Iris pigment epithelial cell (primary cell): ENCODE results near the gene ZNF385C.
A peak's percentile ranks its signal among the peaks of the same experiment; 100 is the strongest.

ENCODE experiments used
- DNase-seq: peaks from one replicate; pipeline ENCODE4 v3.0.0-alpha.2; 2011; ENCODE audit warnings: low read depth

The ZNF385C gene

DNA sequence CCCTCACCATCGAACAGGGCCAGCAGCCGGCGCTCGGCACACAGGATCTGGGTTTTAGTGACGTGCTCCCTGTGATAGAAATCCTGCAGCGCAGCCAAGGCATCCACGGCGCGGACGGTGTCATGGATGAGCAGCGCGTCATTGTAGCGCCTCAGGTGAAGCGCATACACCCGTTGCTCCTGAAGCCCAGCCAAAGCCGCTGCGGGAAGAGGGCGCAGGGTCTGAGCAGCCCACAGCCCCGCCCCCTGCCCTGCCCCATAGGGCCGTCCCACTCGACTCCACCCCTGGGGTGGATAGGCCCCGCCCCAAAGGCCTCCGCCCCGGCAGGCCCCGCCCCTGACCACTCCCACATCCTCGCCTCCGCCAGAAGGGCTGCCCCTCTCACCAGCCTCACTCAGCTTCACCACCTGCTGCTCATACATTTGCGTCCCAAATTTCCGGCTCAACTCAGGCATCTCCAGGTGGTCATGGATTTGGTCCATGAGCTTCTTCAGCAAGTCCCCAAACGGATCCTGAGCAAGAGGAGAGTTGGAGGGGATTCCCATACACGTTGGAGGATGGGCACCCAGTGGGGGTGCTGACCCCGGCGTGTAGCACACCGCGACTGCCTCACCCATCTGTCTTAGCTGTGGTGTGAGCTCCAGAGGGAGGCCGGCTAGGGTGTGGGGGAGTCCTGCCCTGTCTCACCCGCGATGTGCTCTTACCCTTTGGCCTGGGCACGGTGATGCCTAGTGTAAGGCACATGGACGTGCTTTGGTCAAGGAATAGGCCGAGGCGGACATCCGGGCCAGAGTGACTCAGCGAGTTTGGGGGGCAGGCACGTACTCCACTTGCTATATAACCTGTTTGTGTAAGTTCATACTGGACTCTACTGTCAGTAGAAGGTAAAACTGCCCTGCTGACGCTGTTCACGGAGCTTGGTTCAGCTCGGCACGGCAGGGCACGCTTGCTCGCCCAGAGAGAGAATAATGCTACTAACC is 9.6 kb upstream of the ZNF385C start:
- DNase-seq = peak; percentile 57

DNA sequence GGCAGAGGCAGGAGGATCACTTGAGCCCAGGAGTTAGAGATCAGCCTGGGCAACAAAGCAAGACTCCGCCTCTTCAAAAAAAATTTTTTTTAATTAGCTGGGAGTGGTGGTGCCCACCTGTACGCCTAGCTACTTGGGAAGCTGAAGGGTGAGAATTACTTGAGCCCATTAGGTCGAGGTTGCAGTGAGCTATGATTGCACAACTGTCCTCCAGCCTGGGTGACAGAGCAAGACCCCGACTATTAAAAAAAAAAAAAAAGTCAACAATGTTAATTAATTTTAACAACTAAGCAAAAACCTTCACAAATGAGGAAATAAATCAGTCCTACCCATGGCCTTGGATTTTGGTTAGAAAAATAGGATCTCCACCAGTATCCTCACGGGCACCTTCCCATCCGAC is 8.9 kb upstream of the ZNF385C start:
- DNase-seq = no peak

DNA sequence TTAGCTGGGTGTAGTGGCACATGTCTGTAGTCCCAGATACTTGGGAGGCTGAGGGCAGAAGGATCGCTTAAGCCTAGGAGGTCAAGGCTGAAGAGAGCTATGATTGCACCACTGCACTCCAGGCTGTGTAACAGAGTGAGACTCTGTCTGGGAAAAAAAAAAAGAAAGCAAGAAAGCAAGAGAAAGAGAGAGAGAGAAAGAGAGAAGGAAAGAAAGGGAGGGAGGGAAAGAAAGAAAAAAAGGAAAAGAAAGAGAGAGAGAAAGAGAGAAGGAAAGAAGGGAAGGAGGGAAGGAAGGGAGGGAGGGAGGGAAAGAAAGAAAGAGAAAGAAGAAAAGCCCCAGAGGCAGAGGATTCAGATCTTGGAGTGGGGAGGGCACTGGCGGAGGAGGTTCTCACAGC is 7.7 kb upstream of the ZNF385C start:
- DNase-seq = no peak

DNA sequence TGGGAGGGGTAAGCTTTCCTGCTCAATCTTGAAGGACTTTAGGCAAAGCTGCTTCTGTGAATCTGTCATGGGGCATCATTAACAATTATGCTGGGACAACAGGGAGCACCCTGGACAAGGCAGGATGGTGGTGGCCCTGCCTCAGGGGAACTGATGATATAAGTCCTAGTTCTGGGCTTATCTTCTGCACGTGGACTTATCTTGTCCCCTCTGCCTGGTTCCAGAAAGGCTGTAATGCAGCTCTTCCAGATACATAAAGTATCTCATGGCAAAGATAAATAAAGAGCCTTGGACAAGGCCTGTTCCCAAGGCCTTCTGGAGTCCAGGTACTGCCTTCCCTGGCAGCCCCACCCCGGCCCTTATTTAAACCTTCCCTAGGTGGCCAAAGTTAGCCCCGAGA is 6.0 kb upstream of the ZNF385C start:
- DNase-seq = no peak

DNA sequence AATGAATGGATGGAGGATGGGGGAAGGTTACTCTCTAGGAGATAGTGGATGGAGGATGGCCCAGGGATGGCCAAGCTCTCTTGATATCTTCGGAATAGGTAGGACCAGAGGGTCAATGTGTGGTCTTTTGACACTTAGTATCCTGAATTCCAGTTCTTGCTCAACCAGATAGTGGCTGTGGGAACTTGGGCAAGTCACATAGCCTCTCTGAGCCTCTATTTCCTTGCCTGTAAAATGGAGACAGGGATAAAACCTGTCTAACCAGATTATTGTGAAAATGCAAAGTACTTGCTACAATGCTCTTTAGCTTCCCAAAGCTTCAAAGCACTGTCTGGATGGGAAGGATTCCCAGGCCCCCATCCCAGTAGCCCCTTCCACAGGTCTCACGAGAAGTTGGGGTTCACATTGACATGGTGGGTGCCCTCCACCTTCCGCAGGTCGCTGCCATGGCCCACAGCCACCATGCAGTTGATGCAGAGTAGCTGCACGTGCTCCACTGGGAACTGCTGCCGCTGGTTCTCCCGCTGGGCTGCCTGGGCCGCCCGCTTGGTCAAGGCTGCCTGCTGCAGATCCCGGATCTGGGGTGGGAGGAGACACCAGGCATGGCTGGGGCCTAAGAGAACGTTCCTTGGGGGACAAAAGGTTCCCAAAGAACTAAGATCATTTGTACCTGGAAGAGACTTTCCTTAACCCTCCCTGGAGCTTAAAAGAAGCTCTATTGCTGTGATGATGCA is 5.1 kb upstream of the ZNF385C start:
- no peak for DNase-seq

DNA sequence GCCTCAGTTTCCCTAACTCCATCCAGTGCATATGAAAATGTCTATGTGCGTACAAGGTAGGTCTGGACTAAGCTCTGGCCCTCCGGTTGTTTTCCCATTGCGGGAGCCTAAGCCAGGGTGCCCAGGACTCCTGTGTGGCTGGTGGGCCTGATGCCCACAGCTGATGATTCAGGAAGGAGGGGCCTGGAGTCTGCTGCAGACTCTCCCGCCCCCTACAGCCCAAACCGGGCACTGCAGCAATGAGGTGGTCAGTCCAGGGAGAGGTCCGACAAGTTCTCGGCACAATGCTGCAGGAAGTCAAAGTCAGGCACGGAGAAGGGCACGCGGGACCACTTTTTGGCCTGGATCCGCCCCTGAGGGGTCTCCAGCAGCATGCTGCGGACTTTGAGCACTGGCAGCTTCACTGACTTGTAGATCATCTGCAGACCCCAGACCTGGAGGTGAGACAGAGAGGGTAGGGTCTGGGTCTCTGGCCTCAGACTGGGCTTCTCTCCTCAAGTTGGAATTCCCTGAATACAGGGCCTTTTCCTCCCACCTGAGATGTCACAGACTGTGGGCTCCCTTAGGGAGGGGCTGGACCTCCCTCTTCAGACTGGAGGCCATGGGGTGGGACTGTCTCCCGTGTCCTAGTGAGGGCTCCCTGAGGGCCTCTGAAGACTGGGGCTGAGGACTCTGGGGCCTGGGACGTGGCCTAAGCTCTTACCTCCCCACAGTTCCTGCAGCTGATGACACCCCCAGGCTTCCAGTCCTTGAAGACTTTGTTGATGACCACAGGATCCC is 3.4 kb upstream of the ZNF385C start:
- peak; percentile 57 for DNase-seq

DNA sequence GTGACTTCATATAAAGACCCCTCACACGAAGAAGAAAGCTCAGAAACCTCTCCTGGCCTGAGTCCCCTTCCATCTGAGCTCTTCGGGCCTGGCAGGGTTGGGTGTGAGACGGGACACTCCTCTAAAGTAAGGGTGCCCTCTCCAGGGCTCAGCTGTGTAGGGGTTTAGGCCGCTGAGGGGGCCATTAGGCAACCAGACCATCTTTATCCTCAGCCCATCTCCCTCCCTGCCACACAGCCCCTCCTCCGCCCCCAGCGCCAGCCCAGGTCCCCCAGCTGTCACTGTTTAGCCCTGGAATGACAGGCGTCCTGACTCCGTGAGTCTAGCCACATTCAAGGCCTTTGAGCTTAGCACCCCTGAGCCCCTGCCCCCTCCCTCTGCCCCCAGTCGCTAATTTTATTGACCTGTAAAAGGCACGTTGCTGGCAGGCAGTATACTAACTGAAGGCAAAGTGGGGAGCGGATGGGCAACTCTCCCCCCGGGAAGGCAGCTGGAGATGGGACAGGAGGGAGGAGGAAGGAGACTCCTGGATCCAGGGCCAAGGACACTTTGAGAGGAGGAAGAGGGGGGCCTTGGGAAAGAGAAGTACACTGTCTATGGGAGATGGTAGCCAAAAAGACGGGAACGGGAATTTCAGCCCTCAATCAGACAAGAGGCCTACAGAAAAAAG is 592 bp upstream of the ZNF385C start:
- no peak for DNase-seq

DNA sequence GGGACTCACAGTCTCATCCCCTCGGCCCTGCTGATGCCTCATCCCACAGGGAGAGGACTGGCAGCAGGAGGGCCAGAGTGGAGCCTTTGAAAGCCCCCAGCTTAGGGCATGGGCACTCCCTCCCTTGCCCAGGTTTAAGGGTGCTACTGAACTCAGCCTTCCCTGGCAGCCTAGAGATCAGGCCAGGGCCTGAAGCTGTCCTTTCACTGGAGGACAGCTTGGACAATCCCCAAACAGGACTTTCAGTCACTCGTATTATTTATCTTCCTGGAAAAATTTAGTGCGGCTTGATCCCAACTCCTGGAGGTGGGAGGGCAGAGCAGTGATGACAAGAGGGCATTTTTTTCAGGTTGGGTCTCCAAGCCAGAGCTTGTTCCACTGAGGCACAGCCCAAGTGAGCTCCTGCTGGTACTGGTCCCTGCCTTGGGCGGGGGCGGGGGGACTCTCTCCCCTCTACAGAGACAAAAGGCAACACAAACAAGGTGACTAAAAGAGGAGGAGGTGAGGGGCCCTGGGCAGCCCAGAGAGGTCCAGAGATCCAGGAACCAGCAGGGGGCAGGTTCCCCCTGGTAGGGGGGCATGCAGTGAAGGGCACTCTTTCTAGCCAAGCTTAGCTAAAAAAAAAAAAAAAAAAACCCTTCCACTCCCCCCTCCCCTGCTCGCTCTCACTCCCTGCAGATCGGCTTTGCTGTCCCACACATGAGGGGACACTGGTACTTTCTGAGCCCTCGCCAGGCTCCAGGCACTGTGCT is 1.7 kb downstream of the ZNF385C start:
- DNase-seq = no peak

DNA sequence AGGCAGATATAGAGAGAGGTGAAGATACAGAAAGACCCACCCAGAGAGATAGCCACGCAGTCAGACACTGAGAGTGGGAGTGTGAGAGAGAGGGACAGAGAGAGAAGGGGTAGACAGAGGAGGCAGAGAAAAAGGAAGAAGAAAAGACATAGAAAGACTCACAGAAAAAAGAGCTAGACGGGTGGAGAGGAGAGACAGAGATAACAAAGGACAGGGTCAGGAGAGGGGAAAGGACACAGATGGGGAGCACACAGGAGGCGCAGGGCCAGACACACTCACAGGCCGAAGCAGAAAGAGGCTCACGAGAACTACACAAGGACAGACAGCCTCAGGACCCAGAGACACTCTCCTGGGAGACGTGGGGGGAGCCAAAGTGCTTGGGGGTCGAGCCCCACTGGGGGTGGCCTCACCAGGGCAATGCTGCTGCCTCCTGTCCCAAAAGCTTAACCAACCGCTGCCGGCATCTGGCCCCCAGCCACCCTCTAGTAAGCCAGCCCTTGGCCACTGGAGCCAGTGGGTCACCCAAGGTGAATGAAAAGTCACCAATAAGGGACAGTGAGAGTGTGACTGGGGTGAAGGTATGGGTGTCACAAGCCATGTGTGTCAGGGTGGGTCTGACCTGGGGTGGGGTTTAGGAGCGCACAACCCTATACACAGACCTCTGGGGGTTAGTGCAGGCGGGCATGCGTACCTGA is 3.8 kb downstream of the ZNF385C start:
- DNase-seq = no peak

DNA sequence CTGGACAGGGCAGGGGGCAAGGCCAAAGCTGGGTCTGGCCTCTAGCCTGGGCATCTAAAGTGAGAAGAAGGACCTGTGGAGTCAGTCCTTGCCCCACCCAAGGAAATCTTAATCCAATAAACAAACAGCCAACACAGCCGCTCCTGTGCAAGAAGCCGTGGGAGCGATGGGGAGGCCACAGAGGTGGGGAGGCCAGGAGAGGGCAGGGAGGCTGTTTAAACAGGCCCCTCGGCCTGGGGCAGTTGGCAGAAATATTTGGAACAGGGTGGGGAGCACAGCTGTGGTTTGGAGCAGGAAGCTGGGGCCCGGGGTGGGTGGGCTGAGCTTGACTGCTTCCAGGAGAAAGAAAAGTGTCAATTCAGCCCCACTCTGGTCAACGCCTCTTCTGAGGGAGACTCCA is 5.3 kb downstream of the ZNF385C start:
- no peak for DNase-seq

DNA sequence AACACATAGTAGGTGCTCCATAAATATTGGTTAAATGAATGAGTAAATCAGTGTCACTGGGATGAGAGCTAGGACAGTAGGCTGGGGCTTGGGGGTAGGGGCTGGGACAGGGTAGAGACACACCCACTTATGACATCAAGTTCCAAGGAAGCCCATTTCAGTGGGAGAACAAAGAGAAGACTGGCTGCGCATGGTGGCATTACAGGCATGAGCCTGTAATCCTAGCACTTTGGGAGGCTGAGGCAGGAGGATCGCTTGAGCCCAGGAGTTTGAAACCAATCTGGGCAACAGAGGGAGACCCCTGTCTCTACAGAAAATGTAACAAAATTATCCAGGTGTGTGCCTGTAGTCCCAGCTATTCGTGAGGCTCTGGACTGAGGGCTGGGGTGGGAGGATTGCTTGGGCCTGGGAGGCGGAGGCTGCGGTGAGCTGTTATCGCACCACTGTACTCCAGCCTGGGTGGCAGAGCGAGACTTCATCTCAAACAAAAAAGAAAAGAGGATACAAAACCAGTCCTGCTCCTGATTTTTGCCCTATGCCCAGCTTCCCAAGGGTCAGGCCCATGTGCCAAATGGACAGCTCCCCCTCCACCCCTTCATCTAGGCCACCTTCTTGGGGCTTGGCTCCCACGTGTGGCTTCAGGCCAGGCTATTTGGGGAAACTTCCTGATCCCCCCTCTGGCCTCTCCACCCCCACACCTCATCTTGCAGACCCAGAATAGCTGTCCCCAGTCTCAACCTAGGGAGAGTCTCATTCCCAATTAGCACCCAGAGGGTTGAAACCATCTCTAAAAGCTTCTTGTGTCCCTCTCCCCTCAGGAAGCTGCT is 7.1 kb downstream of the ZNF385C start:
- no peak for DNase-seq

DNA sequence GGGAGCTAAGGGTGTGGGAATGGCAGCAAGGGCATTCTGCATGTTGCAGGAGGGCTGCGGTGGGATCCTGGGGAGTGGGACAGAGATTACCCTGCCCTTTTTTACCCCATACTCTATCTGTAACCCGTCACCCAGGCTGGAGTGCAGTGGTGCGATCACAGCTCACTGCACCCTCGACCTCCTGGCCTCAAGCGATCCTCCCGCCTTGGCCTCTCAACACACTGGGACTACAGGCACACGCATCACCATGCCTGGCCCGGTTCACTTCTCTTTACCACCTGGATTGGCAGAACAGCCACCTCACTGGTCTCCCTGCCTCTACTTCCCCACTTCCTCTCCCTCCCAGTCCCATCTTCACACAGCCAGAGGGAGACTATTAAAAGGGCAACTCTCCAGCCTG is 9.5 kb downstream of the ZNF385C start:
- DNase-seq = no peak

DNA sequence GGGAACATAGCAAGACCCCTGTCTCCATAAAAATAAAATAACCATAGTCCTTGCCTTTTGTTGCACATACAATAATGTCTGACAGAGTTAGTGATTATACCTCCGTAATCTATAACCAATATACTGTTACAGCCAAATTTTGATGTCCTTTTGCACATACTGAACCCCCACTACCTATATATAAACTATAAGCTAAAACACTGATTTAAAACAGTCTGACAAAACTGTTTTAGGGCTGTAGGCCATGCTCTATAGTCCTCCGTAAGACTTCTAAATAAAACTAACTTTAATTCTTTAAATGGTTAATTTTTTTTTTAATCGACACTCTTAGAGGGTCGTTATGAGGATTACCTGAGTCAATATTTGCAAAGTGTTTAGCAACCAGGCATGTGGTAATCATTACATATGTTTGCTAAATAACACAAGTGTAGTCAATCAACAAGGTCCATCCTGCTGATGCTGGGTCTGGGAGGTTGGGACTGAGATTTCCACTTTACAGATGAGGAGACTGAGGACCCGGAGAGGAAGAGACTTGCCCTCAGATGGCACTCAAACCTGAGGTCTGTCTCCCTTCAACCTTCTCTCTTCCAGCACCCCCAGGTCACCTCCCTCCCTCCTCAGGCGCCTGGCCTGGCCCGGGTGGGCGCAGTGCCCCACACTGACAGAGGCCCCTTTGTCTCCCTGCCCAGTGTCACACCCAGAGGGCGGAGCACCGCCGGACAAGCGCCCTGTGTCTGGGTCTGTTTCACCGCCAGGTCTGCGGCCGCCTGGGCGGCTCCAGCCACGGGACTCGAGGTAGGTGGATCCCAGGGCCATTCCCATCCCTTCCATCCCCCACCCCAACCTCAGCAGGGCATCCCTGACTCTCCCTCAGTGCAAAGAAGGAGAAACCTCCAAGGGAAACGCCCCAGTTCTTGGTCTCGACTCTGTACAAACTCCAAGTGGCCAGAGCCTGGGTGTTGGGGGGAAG is 10.3 kb downstream of the ZNF385C start:
- no peak for DNase-seq

DNA sequence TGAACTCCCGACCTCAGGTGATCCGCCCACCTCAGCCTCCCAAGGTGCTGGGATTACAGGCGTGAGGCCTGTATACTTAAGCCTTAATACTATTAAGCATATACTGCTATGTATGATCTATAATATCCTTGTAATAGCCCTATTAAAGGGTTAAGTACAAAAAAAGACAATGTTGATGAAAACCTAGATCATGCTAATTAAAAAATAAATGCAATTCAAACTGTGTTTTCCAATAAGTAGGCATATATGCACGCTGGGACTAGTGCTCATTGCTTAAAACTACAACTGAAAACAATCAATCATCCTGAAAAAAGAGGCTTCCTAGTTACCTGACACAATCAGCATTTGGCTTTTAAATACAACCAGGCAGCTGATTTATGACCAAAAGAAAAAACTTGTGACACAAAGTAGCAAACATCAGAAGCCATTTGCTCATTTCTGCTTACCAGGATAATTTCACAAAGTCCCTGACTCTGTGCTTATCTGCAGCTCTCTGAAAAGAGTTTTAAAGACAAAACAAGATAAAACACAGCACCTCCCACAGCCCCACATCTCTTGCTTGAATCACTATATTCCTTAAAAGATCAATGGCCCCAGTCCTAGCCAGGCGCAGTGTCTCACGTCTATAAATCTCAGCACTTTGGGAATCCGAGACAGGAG is 11.1 kb downstream of the ZNF385C start:
- no peak for DNase-seq

DNA sequence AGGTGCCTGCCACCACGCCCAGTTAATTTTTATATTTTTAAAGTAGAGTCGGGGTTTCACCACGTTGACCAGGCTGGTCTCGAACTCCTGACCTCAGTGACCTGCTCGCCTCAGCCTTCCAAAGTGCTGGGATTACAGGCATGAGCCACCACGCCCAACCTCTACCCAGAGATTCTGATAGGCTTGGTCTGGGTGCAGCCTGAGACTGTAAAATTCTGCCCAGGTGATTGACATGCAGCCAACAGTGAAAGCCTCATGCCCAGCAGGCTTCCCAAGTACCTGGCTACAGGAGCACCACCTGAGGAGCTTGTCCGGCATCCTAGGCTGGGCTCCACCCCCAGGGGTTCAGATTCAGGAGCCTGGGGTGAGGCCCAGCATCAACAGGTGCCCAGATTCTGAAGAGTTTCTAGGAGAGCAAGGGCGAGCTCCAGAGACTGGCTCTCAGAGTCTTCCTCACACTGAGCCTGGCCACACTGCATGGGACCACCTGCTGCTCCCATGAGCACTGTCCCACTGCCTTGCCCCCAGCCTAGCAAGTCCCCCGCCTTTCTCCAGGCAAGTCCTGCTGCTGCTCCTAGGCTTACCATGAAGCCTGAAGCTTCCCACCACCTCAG is 16.6 kb downstream of the ZNF385C start:
- no peak for DNase-seq

DNA sequence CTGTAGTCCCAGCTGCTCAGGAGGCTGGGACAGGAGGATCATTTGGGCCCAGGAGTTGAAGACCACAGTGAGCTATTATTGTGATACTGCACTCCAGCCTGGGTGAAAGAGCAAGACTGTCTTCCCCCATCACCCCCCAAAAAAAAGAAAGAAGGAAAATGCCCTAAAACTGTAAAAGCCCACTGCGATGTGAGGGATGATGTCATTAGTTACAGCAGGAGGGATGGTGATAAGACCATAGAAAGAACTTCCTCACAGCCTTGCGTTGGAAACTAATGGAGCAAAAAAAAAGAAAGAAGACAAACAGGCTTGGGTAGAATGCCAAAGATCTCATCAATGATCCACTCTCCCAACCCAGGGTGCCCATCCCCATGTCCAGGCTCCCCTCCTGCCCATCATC is 18.7 kb downstream of the ZNF385C start:
- DNase-seq = no peak

DNA sequence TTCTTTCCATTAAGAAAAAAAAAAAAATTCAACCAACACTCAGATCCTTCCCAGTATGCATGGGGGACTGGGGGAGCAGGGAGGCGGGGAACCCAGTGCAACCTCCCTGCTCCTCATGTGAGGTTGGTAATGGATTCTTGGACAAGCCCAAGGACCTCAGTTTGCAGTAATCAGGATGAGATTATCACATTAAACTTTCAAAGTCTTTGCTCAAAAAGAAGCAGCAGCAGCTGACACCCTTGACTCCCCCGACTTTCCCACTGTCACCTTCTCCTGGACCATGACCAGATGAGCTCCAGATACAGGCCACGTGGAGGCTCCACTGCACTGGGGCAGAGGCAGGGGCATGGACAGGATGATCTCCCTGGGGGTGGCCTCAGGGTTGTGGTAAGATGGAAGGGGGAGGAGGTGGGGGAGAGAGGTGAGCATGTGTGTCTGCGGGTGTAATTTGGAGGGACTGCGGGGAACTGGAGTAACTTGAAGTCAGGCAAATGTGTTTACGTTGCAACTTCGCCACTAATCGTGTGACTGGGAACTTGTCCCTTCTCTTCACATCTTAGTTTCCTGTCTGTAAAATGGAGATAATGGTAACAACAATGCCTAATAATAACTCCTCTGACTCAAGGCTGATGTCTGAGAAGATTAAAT is 19.8 kb downstream of the ZNF385C start:
- no peak for DNase-seq
